HCEC 1CT (cell line): ENCODE results near the gene C2orf72.
A peak's percentile ranks its signal among the peaks of the same experiment; 100 is the strongest.
"Not testable (repeated sequence)": the region's sequence is repeated elsewhere in the genome, so short reads cannot be mapped to it uniquely, and the experiment has no call there.

Source experiments
- DNase-seq: peaks from one replicate; pipeline ENCODE4 v3.0.0-alpha.2; 2017

Gene C2orf72

GRCh38 chr2:231037202-231037730 lies at the start of gene C2orf72:
Gene C2orf72 (plus strand): TSS chr2:231037523. CDS start chr2:231037566, 43 bp downstream.
- no peak for DNase-seq

GRCh38 chr2:230989731-230990130 lies 47.6 kb upstream of the C2orf72 start:
- DNase-seq: no peak

GRCh38 chr2:230990131-230990898 lies 47.0 kb upstream of the C2orf72 start:
- DNase-seq: no peak

GRCh38 chr2:230990899-230991150 lies 46.5 kb upstream of the C2orf72 start:
- no peak for DNase-seq

GRCh38 chr2:230991598-230991997 lies 45.7 kb upstream of the C2orf72 start:
- DNase-seq: no peak

- no peak for DNase-seq
Measured at GRCh38 chr2:230995821-230996220, 41.5 kb upstream of the C2orf72 start, which contains the start of gene SPATA3. Gene SPATA3 (plus strand): TSS chr2:230996121. CDS start chr2:230996234, 113 bp downstream.

- DNase-seq: no peak
Measured at GRCh38 chr2:230996661-230997060, 40.7 kb upstream of the C2orf72 start.

- DNase-seq: no peak
Measured at GRCh38 chr2:230998882-230999281, 38.4 kb upstream of the C2orf72 start.

- no peak for DNase-seq
Measured at GRCh38 chr2:230999477-230999876, 37.8 kb upstream of the C2orf72 start.

GRCh38 chr2:231000211-231000904 lies 37.0 kb upstream of the C2orf72 start:
- DNase-seq: no peak

GRCh38 chr2:231001036-231001435 lies 36.3 kb upstream of the C2orf72 start:
- no peak for DNase-seq

GRCh38 chr2:231001921-231002320 lies 35.4 kb upstream of the C2orf72 start:
- DNase-seq: no peak

GRCh38 chr2:231002641-231003040 lies 34.7 kb upstream of the C2orf72 start:
- no peak for DNase-seq

GRCh38 chr2:231003186-231003585 lies 34.1 kb upstream of the C2orf72 start:
- DNase-seq: no peak

GRCh38 chr2:231004930-231005329 lies 32.4 kb upstream of the C2orf72 start:
- not testable (repeated sequence) for DNase-seq

GRCh38 chr2:231007286-231008098 lies 29.8 kb upstream of the C2orf72 start:
- DNase-seq: peak; percentile 25

GRCh38 chr2:231008131-231008530 lies 29.2 kb upstream of the C2orf72 start:
- DNase-seq: no peak

- DNase-seq: no peak
Measured at GRCh38 chr2:231009236-231009919, 27.9 kb upstream of the C2orf72 start.

- no peak for DNase-seq
Measured at GRCh38 chr2:231010201-231010730, 27.1 kb upstream of the C2orf72 start.

GRCh38 chr2:231011526-231011925 lies 25.8 kb upstream of the C2orf72 start:
- no peak for DNase-seq

GRCh38 chr2:231012463-231012862 lies 24.9 kb upstream of the C2orf72 start:
- DNase-seq: no peak

- DNase-seq: no peak
Measured at GRCh38 chr2:231013820-231014219, 23.5 kb upstream of the C2orf72 start.

GRCh38 chr2:231015478-231015877 lies 21.8 kb upstream of the C2orf72 start:
- no peak for DNase-seq
